HepG2 (cell line): Measurements from ENCODE around the gene RPS6KB1. TPM values are rescaled to one million over a fixed set of nuclear protein-coding genes. Genes with fewer than 3 reads are reported as not detected.

ENCODE experiments used
- CCAR2 ChIP-seq: fragments of 200-400 bp; formaldehyde crosslinking; optimal IDR thresholded peaks from 2 replicates; pipeline ENCODE3; 2018; ENCODE audit warnings: low read depth, mild to moderate bottlenecking, low read length, moderate library complexity
- DNMT1 ChIP-seq: sonication (generic); formaldehyde crosslinking; IDR thresholded peaks from 2 replicates; pipeline ENCODE4 v1.5.1; 2020; ENCODE audit warnings: mild to moderate bottlenecking, missing genetic modification reagents
- FOXA3 ChIP-seq: IDR thresholded peaks from 2 replicates; pipeline ENCODE4 v1.6.1; 2016; ENCODE audit warnings: missing genetic modification reagents, missing compliant biosample characterization
- KLF15 ChIP-seq: sonication (generic); formaldehyde crosslinking; IDR thresholded peaks from 2 replicates; pipeline ENCODE4 v1.8.1; 2023; ENCODE audit warnings: borderline replicate concordance, mild to moderate bottlenecking, inconsistent platforms, missing genetic modification reagents, mixed read lengths
- PCBP1 ChIP-seq: fragments of 200-400 bp; formaldehyde crosslinking; IDR thresholded peaks from 2 replicates; pipeline ENCODE4 v1.6.1; 2017; ENCODE audit warnings: mild to moderate bottlenecking, low read depth, low read length, borderline replicate concordance
- SAP130 ChIP-seq: IDR thresholded peaks from 2 replicates; pipeline ENCODE4 v1.6.1; 2016; ENCODE audit warnings: low read depth
- TBP ChIP-seq: sonication (generic); formaldehyde crosslinking; IDR thresholded peaks from 2 replicates; pipeline ENCODE4 v1.5.0; 2020; ENCODE audit warnings: missing genetic modification reagents
- ZFP1 ChIP-seq: IDR thresholded peaks from 2 replicates; pipeline ENCODE4 v1.6.1; 2016
- ZFX ChIP-seq: sonication (generic); formaldehyde crosslinking; IDR thresholded peaks from 2 replicates; pipeline ENCODE4 v1.4.0; 2020; ENCODE audit warnings: mild to moderate bottlenecking, low read depth, missing genetic modification reagents, moderate library complexity
- ZNF124 ChIP-seq: sonication (generic); formaldehyde crosslinking; IDR thresholded peaks from 2 replicates; pipeline ENCODE4 v1.4.0; 2020; ENCODE audit warnings: missing genetic modification reagents
- ZNF329 ChIP-seq: sonication (generic); formaldehyde crosslinking; IDR thresholded peaks from 2 replicates; pipeline ENCODE4 v1.9.0; 2021; ENCODE audit warnings: low read depth, mild to moderate bottlenecking, missing genetic modification reagents
- ZNF343 ChIP-seq: sonication (generic); formaldehyde crosslinking; IDR thresholded peaks from 2 replicates; pipeline ENCODE4 v1.4.0; 2020; ENCODE audit warnings: mild to moderate bottlenecking, missing genetic modification reagents
- polyA plus RNA-seq, 8 experiments: library from polyadenylated mRNA; depleted of rRNA in 3 of 8; stranded (reverse) in 7 of 8; unstranded in 1 of 8; fragments of >200 nt; fragmentation: Illumina TruSeq in 4 of 8; extraction: Trizol in 4 of 8; gene quantifications; 2 replicates each; pipeline versions ENCODE4 v1.2.1 to v1.2.3, GENCODE V29; 2011 to 2016; ENCODE audit warnings: low read depth in 4 of 8, missing spikeins in 1 of 8, mixed read lengths in 1 of 8; ENCODE audit not compliant: insufficient read depth in 1 of 8
- total RNA-seq, 5 experiments: library from RNA; depleted of rRNA; stranded (reverse); fragments of >200 nt; fragmentation: Illumina TruSeq; extraction: Trizol; gene quantifications; 2 replicates each; pipeline ENCODE4 v1.2.3, GENCODE V29; 2016; ENCODE audit warnings: low read depth in 1 of 5
- TF ChIP-seq, protein P1 (sequence below): sonication (generic); formaldehyde crosslinking; IDR thresholded peaks from 2 replicates; pipeline ENCODE4 v1.4.0; 2020; ENCODE audit warnings: missing genetic modification reagents, mild to moderate bottlenecking, borderline replicate concordance
- TF ChIP-seq, protein P2 (sequence below): sonication (generic); formaldehyde crosslinking; IDR thresholded peaks from 2 replicates; pipeline ENCODE4 v1.5.1; 2020; ENCODE audit warnings: missing genetic modification reagents, mild to moderate bottlenecking, borderline replicate concordance
- TF ChIP-seq, protein P3 (sequence below): sonication (generic); formaldehyde crosslinking; conservative IDR thresholded peaks from 2 replicates; pipeline ENCODE4 v1.4.0; 2020; ENCODE audit warnings: missing genetic modification reagents
- TF ChIP-seq, protein P4 (sequence below): sonication (generic); formaldehyde crosslinking; IDR thresholded peaks from 2 replicates; pipeline ENCODE4 v1.4.0; 2020; ENCODE audit warnings: missing genetic modification reagents
- TF ChIP-seq, protein P5 (sequence below), 2 experiments: sonication (generic) in 1 of 2; formaldehyde crosslinking in 1 of 2; IDR thresholded peaks; 2 replicates each; pipeline versions ENCODE4 v1.4.0 to v1.6.1; 2018 to 2020; ENCODE audit warnings: missing genetic modification reagents in 2 of 2, borderline replicate concordance in 1 of 2, low read depth in 1 of 2, mild to moderate bottlenecking in 1 of 2, missing biosample characterization in 1 of 2
- TF ChIP-seq, protein P6 (sequence below): sonication (generic); formaldehyde crosslinking; IDR thresholded peaks from 2 replicates; pipeline ENCODE4 v1.4.0; 2020; ENCODE audit warnings: missing genetic modification reagents, mild to moderate bottlenecking, borderline replicate concordance

The RPS6KB1 gene
- total and polyA plus RNA-seq, 2 of the 13 experiments (the other 11 are each of a cell fraction or from before 2014, with no cell fraction given) = 16.5 to 42.2 TPM

DNA sequence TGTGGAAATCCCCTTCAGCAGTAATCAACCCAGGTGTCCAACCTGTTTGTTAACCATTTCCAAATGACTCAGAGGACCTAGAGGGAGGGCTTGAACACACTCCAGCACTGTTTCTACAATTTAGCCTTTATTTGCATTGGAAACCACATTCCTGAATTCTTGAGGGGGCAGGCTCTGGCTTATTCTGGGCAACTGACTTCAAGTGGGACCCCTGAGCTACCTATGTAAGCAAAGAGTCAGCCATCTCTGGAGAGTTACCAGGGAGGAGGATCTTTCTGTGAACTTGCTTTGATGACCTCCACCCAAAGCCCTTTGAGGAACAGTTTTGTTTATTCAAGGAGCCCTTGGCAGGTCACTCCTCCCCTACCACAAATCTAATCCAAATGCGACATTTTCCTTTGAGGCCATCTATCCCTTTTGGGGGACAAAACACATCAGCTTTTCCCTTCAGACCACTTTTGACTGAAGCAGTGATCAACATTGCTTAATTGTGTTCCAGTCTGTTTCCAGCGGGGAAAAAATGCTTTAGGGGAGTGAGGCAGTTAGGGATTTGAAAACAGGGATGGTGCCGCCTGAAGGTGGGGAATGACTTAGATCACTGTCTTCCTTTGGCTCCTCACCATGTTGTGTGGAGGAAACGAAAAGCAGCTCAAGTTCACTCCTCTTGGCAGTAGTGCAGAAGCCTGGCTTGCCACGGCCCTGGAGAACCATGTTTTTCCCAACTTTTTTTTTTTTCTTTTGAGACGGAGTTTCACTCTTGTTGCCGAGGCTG, 46.3 kb upstream of the RPS6KB1 start (continued):
- TF ChIP-seq, protein P1, sequence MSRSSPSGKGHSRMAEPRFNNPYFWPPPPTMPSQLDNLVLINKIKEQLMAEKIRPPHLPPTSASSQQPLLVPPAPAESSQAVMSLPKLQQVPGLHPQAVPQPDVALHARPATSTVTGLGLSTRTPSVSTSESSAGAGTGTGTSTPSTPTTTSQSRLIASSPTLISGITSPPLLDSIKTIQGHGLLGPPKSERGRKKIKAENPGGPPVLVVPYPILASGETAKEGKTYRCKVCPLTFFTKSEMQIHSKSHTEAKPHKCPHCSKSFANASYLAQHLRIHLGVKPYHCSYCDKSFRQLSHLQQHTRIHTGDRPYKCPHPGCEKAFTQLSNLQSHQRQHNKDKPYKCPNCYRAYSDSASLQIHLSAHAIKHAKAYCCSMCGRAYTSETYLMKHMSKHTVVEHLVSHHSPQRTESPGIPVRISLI = peak; percentile 91; the same call in 1 of the 2 replicates
- TF ChIP-seq CCAR2 (no peak), ZFX (CRISPR knock-in tag) (peak; percentile 44; the same call in 1 of the 2 replicates), ZNF343 (CRISPR knock-in tag) (no peak; the same call in 1 of the 2 replicates), PCBP1 (no peak), ZNF124 (CRISPR knock-in tag) (peak; percentile 17; the same call in 1 of the 2 replicates), SAP130 (peak; percentile 73), ZFP1 (no peak; the same call in 1 of the 2 replicates), ZNF329 (CRISPR knock-in tag) (no peak), TBP (CRISPR knock-in tag) (no peak), DNMT1 (CRISPR knock-in tag) (peak; percentile 18; the same call in 1 of the 2 replicates), FOXA3 (CRISPR knock-in tag) (peak; percentile 74), KLF15 (CRISPR knock-in tag) (no peak)
- TF ChIP-seq, protein P2, sequence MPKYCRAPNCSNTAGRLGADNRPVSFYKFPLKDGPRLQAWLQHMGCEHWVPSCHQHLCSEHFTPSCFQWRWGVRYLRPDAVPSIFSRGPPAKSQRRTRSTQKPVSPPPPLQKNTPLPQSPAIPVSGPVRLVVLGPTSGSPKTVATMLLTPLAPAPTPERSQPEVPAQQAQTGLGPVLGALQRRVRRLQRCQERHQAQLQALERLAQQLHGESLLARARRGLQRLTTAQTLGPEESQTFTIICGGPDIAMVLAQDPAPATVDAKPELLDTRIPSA (CRISPR knock-in tag) = no peak
- TF ChIP-seq, protein P3, sequence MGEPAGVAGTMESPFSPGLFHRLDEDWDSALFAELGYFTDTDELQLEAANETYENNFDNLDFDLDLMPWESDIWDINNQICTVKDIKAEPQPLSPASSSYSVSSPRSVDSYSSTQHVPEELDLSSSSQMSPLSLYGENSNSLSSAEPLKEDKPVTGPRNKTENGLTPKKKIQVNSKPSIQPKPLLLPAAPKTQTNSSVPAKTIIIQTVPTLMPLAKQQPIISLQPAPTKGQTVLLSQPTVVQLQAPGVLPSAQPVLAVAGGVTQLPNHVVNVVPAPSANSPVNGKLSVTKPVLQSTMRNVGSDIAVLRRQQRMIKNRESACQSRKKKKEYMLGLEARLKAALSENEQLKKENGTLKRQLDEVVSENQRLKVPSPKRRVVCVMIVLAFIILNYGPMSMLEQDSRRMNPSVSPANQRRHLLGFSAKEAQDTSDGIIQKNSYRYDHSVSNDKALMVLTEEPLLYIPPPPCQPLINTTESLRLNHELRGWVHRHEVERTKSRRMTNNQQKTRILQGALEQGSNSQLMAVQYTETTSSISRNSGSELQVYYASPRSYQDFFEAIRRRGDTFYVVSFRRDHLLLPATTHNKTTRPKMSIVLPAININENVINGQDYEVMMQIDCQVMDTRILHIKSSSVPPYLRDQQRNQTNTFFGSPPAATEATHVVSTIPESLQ (CRISPR knock-in tag) = no peak
- TF ChIP-seq, protein P4, sequence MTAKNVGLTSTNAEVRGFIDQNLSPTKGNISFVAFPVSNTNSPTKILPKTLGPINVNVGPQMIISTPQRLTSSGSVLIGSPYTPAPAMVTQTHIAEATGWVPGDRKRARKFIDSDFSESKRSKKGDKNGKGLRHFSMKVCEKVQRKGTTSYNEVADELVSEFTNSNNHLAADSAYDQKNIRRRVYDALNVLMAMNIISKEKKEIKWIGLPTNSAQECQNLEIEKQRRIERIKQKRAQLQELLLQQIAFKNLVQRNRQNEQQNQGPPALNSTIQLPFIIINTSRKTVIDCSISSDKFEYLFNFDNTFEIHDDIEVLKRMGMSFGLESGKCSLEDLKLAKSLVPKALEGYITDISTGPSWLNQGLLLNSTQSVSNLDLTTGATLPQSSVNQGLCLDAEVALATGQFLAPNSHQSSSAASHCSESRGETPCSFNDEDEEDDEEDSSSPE (CRISPR knock-in tag) = no peak; the same call in 1 of the 2 replicates
- TF ChIP-seq, protein P5, sequence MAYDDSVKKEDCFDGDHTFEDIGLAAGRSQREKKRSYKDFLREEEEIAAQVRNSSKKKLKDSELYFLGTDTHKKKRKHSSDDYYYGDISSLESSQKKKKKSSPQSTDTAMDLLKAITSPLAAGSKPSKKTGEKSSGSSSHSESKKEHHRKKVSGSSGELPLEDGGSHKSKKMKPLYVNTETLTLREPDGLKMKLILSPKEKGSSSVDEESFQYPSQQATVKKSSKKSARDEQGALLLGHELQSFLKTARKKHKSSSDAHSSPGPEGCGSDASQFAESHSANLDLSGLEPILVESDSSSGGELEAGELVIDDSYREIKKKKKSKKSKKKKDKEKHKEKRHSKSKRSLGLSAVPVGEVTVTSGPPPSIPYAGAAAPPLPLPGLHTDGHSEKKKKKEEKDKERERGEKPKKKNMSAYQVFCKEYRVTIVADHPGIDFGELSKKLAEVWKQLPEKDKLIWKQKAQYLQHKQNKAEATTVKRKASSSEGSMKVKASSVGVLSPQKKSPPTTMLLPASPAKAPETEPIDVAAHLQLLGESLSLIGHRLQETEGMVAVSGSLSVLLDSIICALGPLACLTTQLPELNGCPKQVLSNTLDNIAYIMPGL (CRISPR knock-in tag; IDR thresholded peaks at IDR 0.05; ENCODE audit: borderline replicate concordance in 1 of 2, low read depth in 1 of 2) = no peak
- TF ChIP-seq, protein P6, sequence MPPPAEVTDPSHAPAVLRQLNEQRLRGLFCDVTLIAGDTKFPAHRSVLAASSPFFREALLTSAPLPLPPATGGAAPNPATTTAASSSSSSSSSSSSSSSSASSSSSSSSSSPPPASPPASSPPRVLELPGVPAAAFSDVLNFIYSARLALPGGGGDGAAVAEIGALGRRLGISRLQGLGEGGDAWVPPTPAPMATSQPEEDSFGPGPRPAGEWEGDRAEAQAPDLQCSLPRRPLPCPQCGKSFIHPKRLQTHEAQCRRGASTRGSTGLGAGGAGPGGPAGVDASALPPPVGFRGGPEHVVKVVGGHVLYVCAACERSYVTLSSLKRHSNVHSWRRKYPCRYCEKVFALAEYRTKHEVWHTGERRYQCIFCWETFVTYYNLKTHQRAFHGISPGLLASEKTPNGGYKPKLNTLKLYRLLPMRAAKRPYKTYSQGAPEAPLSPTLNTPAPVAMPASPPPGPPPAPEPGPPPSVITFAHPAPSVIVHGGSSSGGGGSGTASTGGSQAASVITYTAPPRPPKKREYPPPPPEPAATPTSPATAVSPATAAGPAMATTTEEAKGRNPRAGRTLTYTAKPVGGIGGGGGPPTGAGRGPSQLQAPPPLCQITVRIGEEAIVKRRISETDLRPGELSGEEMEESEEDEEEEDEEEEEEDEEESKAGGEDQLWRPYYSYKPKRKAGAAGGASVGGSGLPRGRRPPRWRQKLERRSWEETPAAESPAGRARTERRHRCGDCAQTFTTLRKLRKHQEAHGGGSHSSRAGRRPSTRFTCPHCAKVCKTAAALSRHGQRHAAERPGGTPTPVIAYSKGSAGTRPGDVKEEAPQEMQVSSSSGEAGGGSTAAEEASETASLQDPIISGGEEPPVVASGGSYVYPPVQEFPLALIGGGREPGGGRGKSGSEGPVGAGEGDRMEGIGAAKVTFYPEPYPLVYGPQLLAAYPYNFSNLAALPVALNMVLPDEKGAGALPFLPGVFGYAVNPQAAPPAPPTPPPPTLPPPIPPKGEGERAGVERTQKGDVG (CRISPR knock-in tag) = no peak; the same call in 1 of the 2 replicates
